LNCaP clone FGC (cell line): ENCODE measurements around the gene CDH16.

Experiments used
- DNase-seq: peaks from one replicate; pipeline ENCODE4 v3.0.0-alpha.2; 2011; ENCODE audit warnings: low read depth
- H3K4me3 ChIP-seq: 2 replicates; pipeline ENCODE4 v1.5.1; 2011; ENCODE audit warnings: mild to moderate bottlenecking, low read depth, low read length, control low read depth
- TF ChIP-seq, protein P1 (sequence below): IDR thresholded peaks from 2 replicates; pipeline ENCODE4 v1.5.1; 2012; ENCODE audit warnings: mild to moderate bottlenecking; ENCODE audit not compliant: control insufficient read depth, insufficient read depth; ENCODE audit errors: extremely low read depth

CDH16 gene

GRCh38 chr16:66918803-66919568, at the start of gene CDH16:
CDH16 (minus strand) TSS chr16:66918885; CDS start chr16:66918065, 820 bp downstream.
- H3K4me3 ChIP-seq: no peak within 1 kb of the TSS
- no peak for DNase-seq
- TF ChIP-seq, protein P1, sequence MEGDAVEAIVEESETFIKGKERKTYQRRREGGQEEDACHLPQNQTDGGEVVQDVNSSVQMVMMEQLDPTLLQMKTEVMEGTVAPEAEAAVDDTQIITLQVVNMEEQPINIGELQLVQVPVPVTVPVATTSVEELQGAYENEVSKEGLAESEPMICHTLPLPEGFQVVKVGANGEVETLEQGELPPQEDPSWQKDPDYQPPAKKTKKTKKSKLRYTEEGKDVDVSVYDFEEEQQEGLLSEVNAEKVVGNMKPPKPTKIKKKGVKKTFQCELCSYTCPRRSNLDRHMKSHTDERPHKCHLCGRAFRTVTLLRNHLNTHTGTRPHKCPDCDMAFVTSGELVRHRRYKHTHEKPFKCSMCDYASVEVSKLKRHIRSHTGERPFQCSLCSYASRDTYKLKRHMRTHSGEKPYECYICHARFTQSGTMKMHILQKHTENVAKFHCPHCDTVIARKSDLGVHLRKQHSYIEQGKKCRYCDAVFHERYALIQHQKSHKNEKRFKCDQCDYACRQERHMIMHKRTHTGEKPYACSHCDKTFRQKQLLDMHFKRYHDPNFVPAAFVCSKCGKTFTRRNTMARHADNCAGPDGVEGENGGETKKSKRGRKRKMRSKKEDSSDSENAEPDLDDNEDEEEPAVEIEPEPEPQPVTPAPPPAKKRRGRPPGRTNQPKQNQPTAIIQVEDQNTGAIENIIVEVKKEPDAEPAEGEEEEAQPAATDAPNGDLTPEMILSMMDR: no peak

GRCh38 chr16:66964049-66964448, 45.4 kb upstream of the CDH16 start:
- TF ChIP-seq, protein P1: no peak
- no peak overlapping the region for H3K4me3 ChIP-seq
- DNase-seq: no peak

GRCh38 chr16:66961914-66962313, 43.2 kb upstream of the CDH16 start:
- DNase-seq: no peak
- TF ChIP-seq, protein P1: no peak
- H3K4me3 ChIP-seq: no peak overlapping the region

- peak within 1 kb of the TSS; percentile 17 for H3K4me3 ChIP-seq
- TF ChIP-seq, protein P1: peak; percentile 72
- no peak for DNase-seq
These were observed 42.5 kb upstream of the CDH16 start, which contains the start of gene CES3 for GRCh38 chr16:66961065-66961744. CES3 (plus strand) TSS chr16:66961266; CDS start chr16:66961308, 42 bp downstream.

GRCh38 chr16:66960270-66960669, 41.6 kb upstream of the CDH16 start:
- no peak overlapping the region for H3K4me3 ChIP-seq
- no peak for DNase-seq
- TF ChIP-seq, protein P1: no peak

DNA sequence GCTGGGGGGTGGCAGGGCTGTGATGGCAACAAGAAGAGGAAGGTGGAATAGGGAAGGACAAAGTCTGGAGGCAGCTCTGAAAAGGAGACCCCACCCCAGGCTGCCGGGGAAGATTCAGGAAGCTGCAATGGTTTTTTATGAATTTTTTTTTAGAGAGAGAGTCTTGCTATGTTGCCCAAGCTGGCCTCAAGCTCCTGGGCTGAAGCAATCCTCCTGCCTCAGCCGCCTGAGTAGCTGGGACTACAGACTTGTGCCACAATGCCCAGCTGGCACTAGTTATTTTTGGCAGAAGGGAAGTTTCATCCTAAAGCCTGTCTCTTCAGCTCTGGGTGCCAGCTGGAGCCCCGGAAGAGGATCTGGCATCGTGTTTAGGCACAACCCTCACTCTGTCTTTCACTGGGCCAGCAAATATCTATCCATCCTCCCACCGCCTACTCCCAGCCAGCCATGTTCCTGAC, 41.0 kb upstream of the CDH16 start:
- no peak overlapping the region for H3K4me3 ChIP-seq
- no peak for DNase-seq
- TF ChIP-seq, protein P1: no peak
